Astrocyte of the spinal cord (primary cell): ENCODE data around the gene PCDHGA1.

ENCODE experiments used
- DNase-seq: peaks from one replicate; pipeline ENCODE4 v3.0.0; 2011; ENCODE audit warnings: low read depth, low spot score
- H3K4me3 ChIP-seq: 2 replicates; pipeline ENCODE4 v1.5.1; 2011; ENCODE audit warnings: low read depth, mild to moderate bottlenecking, low read length, moderate library complexity
- in situ Hi-C: cut with HindIII; loops from 2 replicates; pipeline ENCODE4 v1.10.0; 2017; ENCODE audit warnings: low sequenced_read_pairs
- TF ChIP-seq, protein P1 (sequence below): IDR thresholded peaks from 2 replicates; pipeline ENCODE4 v1.5.1; 2012; ENCODE audit warnings: low read depth, mild to moderate bottlenecking, low read length, inconsistent platforms

PCDHGA1 gene

DNA sequence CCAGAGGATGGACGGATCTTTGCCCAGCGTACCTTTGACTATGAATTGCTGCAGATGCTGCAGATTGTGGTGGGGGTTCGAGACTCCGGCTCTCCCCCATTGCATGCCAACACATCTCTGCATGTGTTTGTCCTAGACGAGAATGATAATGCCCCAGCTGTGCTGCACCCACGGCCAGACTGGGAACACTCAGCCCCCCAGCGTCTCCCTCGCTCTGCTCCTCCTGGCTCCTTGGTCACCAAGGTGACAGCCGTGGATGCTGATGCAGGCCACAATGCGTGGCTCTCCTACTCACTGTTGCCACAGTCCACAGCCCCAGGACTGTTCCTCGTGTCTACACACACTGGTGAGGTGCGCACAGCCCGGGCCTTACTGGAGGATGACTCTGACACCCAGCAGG is 160.5 kb downstream of the PCDHGA1 start:
- no peak for DNase-seq
- in situ Hi-C loops = no loop called here
- H3K4me3 ChIP-seq = no peak overlapping the region
- TF ChIP-seq, protein P1, sequence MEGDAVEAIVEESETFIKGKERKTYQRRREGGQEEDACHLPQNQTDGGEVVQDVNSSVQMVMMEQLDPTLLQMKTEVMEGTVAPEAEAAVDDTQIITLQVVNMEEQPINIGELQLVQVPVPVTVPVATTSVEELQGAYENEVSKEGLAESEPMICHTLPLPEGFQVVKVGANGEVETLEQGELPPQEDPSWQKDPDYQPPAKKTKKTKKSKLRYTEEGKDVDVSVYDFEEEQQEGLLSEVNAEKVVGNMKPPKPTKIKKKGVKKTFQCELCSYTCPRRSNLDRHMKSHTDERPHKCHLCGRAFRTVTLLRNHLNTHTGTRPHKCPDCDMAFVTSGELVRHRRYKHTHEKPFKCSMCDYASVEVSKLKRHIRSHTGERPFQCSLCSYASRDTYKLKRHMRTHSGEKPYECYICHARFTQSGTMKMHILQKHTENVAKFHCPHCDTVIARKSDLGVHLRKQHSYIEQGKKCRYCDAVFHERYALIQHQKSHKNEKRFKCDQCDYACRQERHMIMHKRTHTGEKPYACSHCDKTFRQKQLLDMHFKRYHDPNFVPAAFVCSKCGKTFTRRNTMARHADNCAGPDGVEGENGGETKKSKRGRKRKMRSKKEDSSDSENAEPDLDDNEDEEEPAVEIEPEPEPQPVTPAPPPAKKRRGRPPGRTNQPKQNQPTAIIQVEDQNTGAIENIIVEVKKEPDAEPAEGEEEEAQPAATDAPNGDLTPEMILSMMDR = no peak

DNA sequence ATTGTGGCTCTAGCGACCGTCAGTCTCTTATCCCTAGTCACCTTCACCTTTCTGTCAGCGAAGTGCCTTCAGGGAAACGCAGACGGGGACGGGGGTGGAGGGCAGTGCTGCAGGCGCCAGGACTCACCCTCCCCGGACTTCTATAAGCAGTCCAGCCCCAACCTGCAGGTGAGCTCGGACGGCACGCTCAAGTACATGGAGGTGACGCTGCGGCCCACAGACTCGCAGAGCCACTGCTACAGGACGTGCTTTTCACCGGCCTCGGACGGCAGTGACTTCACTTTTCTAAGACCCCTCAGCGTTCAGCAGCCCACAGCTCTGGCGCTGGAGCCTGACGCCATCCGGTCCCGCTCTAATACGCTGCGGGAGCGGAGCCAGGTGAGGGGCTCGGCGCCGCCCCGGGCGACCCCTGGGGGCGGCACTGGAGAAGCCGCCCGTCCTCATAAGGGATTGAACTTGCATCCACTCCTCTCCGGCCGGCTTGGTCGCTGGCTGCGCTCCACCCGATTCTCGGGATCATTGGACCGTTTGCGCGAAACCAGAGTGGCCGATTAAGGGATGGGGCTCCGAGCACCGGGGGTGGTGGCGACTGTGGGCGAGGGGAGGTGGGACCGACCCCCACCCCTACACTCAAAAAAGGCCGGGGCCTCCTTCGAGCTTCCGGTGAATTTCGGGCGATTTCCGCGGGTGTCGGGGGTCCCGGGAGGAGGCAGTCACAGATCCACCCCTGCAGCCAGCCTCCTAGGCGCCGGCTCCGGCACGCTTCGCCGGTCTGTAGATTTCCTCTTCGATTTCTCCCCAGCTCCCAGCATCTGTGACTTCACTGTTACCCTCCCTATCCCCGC is 161.2 kb downstream of the PCDHGA1 start:
- no peak overlapping the region for H3K4me3 ChIP-seq
- in situ Hi-C loops = no loop called here
- DNase-seq = no peak
- TF ChIP-seq, protein P1 = no peak

DNA sequence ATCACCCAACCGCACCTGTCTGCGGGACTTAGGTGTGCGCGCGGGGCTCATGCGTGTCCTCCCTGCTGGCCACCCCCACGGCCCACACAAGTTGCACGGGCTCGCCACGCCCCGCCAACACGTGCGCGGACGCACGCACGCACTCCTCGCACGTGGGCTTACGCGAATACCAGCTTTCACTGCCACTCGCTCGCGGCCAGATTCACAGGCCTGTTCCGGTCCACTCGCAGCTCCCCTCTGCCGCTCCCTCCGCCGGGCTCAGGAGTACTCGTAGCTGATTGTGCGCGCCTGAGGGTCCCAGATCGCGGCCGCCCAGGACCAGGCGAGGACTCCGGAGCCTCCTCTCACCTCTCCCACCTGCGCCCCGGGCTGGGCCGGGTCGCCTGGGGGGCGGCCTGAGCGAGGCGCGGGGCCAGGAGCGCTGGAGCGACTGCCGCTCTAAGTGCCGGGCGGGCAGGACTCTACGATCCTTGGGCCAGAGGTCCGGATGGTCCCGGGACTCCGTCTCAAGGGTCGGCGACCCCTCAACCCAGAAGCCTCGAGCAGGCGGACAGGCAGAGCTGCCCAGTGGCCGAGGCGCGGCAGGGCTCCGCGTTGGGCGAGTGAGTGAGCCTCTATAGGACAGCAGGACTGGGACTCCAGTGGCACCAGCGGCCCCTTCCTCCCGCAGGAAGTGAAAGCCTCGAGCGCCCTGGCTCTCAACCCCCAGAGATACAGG is 162.0 kb downstream of the PCDHGA1 start:
- H3K4me3 ChIP-seq = no peak overlapping the region
- TF ChIP-seq, protein P1 = no peak
- in situ Hi-C loops = no loop called here
- DNase-seq = no peak

DNA sequence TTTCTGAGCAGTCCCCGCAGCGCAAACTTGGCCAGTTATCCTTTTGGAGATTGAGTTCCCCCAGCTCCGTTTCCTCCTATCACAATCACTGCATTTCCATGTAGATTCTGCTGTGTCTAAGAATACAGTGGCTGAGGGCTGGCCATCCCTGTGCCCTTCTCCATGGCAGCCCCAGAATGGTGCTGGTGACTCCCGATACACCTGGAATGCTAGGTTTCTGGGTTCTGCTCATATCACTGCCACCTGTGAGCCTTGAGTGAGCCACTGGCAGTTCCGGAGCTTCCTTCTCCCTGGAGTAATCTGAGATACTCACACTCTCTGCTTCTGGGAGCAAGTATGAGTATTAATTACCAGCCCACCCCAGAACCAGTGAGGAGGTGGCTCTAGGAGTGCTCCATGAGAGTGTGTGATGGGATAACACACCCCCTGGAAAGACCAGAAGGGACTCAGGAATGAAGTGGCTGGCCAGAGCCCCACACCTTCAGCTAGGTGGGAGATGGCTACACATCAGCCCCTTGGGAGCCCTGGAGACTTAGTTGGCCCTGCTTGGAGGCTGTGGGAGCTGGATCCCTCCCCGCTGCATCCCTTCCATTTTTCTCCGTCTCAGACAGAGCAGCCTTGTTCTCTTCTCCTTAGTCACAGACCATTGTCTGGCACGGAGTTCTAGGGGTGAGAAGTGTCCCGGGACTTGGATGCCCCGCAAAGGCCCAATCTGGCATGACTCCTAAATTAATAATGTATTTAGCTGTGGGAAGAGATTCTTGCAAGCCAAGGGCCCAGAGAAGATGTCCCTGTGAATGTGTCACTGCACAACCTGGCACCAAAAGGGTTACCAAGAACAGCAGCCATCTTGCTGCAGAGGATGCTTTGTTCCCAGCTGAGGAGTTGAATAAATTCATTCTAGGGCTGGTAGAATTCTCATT is 163.4 kb downstream of the PCDHGA1 start:
- TF ChIP-seq, protein P1 = no peak
- in situ Hi-C loops = no loop called here
- no peak overlapping the region for H3K4me3 ChIP-seq
- peak; percentile 72 for DNase-seq

DNA sequence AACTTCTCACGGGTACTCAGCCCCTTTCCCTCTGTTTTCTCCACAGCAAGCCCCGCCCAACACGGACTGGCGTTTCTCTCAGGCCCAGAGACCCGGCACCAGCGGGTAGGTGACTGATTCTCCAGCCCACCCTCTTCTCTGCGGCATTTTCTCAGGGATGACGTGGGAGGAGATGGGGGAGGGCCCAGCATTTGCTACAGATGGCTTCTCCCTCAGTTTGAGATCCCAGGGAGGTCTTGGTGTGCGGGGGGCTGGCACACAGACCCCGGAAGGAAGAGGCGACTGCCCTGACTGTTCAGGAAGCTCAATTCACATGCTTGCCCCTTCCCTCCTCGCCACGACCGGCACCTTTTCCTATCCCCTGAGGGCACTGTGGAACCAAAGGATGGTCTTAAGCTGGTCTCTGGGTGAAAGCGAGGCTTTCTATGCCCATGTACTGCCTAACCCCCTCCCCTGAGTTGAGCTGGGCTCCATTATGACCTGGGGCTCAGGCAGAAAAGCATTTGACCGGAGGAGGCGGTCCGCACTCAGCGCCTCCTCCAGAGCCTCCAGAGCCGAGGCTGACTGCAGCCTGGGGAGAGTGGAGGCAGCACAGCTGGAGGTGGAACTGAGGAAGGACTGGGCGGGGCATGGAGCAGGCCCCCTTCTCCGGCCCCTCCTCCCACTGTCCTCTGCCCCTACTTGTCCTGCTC is 164.6 kb downstream of the PCDHGA1 start:
- TF ChIP-seq, protein P1 = no peak
- H3K4me3 ChIP-seq = no peak overlapping the region
- in situ Hi-C loops = no loop called here
- peak; percentile 48 for DNase-seq

DNA sequence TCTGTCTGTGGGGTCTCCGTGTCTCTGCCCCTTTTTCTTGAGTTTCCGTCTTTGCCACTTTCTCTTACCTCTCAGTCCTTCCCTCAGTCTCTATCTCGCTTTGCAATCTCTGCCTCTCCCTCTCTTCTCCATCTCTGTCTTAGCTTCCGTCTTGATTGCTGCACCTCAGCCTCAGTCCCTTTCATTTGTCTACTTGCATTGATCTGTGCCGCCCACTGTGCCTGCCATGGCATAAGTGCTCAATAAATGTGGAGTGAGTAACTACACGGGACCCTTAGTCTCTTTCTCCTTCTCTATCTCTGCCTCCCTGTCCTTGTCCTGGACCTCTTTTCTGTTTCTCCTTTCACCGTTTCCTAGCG is 165.1 kb downstream of the PCDHGA1 start:
- in situ Hi-C loops = no loop called here
- H3K4me3 ChIP-seq = no peak overlapping the region
- TF ChIP-seq, protein P1 = no peak
- no peak for DNase-seq
